HG03469 (cell line): ENCODE data around the gene DEFB115.
"Not testable (repeated sequence)": the region's sequence is repeated elsewhere in the genome, so short reads cannot be mapped to it uniquely, and the experiment has no call there.

Source experiments
- ATAC-seq: cut with Tn5 transposase; IDR thresholded peaks from one replicate; pipeline ENCODE4 v1.9.1; 2021; ENCODE audit warnings: mild to moderate bottlenecking, moderate library complexity, moderate number of reproducible peaks; ENCODE audit not compliant: unreplicated experiment

DEFB115 gene

GRCh38 chr20:31257364-31257763 lies at the start of gene DEFB115:
TSS of gene DEFB115 (plus strand) at chr20:31257664. CDS start at chr20:31257664, 0 bp downstream.
- ATAC-seq = no peak

GRCh38 chr20:31236953-31237352 lies 20.5 kb upstream of the DEFB115 start:
- ATAC-seq = no peak

- no peak for ATAC-seq
Measured at GRCh38 chr20:31237763-31238162, 19.7 kb upstream of the DEFB115 start.

- no peak for ATAC-seq
Measured at GRCh38 chr20:31239139-31239538, 18.3 kb upstream of the DEFB115 start.

GRCh38 chr20:31256959-31257358 lies 505 bp upstream of the DEFB115 start:
- no peak for ATAC-seq

- ATAC-seq = no peak
Measured at GRCh38 chr20:31260326-31260932, 3.0 kb downstream of the DEFB115 start.

- ATAC-seq = no peak
Measured at GRCh38 chr20:31274441-31274840, 17.0 kb downstream of the DEFB115 start.

- ATAC-seq = no peak
Measured at GRCh38 chr20:31278178-31278577, 20.7 kb downstream of the DEFB115 start.

- not testable (repeated sequence) for ATAC-seq
Measured at GRCh38 chr20:31284964-31285363, 27.5 kb downstream of the DEFB115 start.

GRCh38 chr20:31308535-31309162 lies 51.2 kb downstream of the DEFB115 start, which contains the start of gene DEFB116:
TSS of gene DEFB116 (minus strand) at chr20:31308585. CDS start at chr20:31308585, 0 bp downstream.
- ATAC-seq = no peak
